HS-5 (cell line): ENCODE data around the gene SYT7.
"Not testable (repeated sequence)": the region's sequence is repeated elsewhere in the genome, so short reads cannot be mapped to it uniquely, and the experiment has no call there.

Source experiments
- DNase-seq: peaks from one replicate; pipeline ENCODE4 v3.0.0-alpha.2; 2012; ENCODE audit warnings: low read depth

The SYT7 gene

GRCh38 chr11:61496602-61497400 lies 84.1 kb downstream of the SYT7 start:
- DNase-seq = no peak

- no peak for DNase-seq
Observed at GRCh38 chr11:61495801-61496601, 84.9 kb downstream of the SYT7 start.

GRCh38 chr11:61494381-61494961 lies 86.4 kb downstream of the SYT7 start:
- DNase-seq = no peak

- no peak for DNase-seq
Observed at GRCh38 chr11:61491736-61492395, 89.0 kb downstream of the SYT7 start.

- no peak for DNase-seq
Observed at GRCh38 chr11:61489833-61490721, 90.8 kb downstream of the SYT7 start.

GRCh38 chr11:61488651-61489291 lies 92.1 kb downstream of the SYT7 start:
- no peak for DNase-seq

GRCh38 chr11:61487342-61488025 lies 93.4 kb downstream of the SYT7 start:
- DNase-seq = no peak

- DNase-seq = no peak
Observed at GRCh38 chr11:61486779-61487178, 94.1 kb downstream of the SYT7 start.

GRCh38 chr11:61486011-61486620 lies 94.8 kb downstream of the SYT7 start:
- no peak for DNase-seq

- no peak for DNase-seq
Observed at GRCh38 chr11:61485080-61485479, 95.8 kb downstream of the SYT7 start.

GRCh38 chr11:61484541-61484940 lies 96.3 kb downstream of the SYT7 start:
- no peak for DNase-seq

GRCh38 chr11:61482513-61482912 lies 98.4 kb downstream of the SYT7 start:
- no peak for DNase-seq

- no peak for DNase-seq
Observed at GRCh38 chr11:61481806-61482205, 99.1 kb downstream of the SYT7 start.

GRCh38 chr11:61480994-61481335 lies 99.9 kb downstream of the SYT7 start:
- no peak for DNase-seq

GRCh38 chr11:61480261-61480993 lies 100.4 kb downstream of the SYT7 start:
- DNase-seq = no peak

- not testable (repeated sequence) for DNase-seq
Observed at GRCh38 chr11:61479360-61480058, 101.4 kb downstream of the SYT7 start.

- no peak for DNase-seq
Observed at GRCh38 chr11:61477727-61478148, 103.1 kb downstream of the SYT7 start.

- DNase-seq = no peak
Observed at GRCh38 chr11:61477126-61477525, 103.8 kb downstream of the SYT7 start.

GRCh38 chr11:61476371-61476770 lies 104.5 kb downstream of the SYT7 start:
- DNase-seq = no peak
